Naive thymus-derived CD8-positive, alpha-beta T cell (primary cell): ENCODE measurements around the gene FAM25A. TPM values are rescaled to one million over a fixed set of nuclear protein-coding genes. Genes with fewer than 3 reads are reported as not detected.

ENCODE experiments used
- ATAC-seq, 2 donors: fragments of 150-1000 bp; cut with Tn5 transposase in 1 of 2; sonication (Bioruptor Pico), chemical (Tn5 transposase) in 1 of 2; 1 replicate in 1 of 2; 2 replicates in 1 of 2; pipeline ENCODE4 v1.10.0; 2021; ENCODE audit warnings: mild to moderate bottlenecking in 2 of 2, moderate library complexity in 2 of 2
- POLR2A ChIA-PET: fragments of 350-600 bp; sonication (Branson Sonifier 250); formaldehyde crosslinking; loops from one replicate; lab custom pipeline; 2021; ENCODE audit warnings: antibody characterized with exemption; lab: Charles Lee
- DNase-seq, 10 donors: peaks; one replicate each; pipeline versions ENCODE4 v3.0.0 to v3.0.0-alpha.2; 2020 to 2022
- H3K27ac Mint-ChIP-seq, 10 donors: one replicate each; pipeline ENCODE4 v1.8.0; 2020 to 2022; ENCODE audit warnings: mild to moderate bottlenecking in 10 of 10, mixed read lengths in 10 of 10, moderate library complexity in 4 of 10, inconsistent platforms in 1 of 10
- H3K27me3 Mint-ChIP-seq, 5 donors: one replicate each; pipeline ENCODE4 v1.8.0; 2021 to 2022; ENCODE audit warnings: mixed read lengths in 5 of 5
- H3K36me3 Mint-ChIP-seq, 3 donors: one replicate each; pipeline ENCODE4 v1.8.0; 2020 to 2022; ENCODE audit warnings: mixed read lengths in 3 of 3, mild to moderate bottlenecking in 2 of 3, inconsistent platforms in 1 of 3
- H3K4me1 Mint-ChIP-seq, 4 donors: one replicate each; pipeline ENCODE4 v1.8.0; 2021 to 2022; ENCODE audit warnings: mixed read lengths in 4 of 4
- H3K4me3 Mint-ChIP-seq, 10 donors: one replicate each; pipeline ENCODE4 v1.8.0; 2020 to 2022; ENCODE audit warnings: mild to moderate bottlenecking in 10 of 10, mixed read lengths in 10 of 10, moderate library complexity in 6 of 10, inconsistent platforms in 1 of 10
- H3K9me3 Mint-ChIP-seq, 9 donors: one replicate each; pipeline ENCODE4 v1.8.0; 2020 to 2022; ENCODE audit warnings: mixed read lengths in 9 of 9, mild to moderate bottlenecking in 3 of 9, inconsistent platforms in 1 of 9, moderate library complexity in 1 of 9
- polyA plus RNA-seq, 3 donors: library from polyadenylated mRNA; unstranded; fragments of 300-500 nt; fragmentation: Illumina TruSeq; gene quantifications; one replicate each; pipeline ENCODE4 v1.2.3, GENCODE V29; 2021
- total RNA-seq, 8 experiments: library from RNA in 2 of 8; stranded (reverse) in 2 of 8; gene quantifications; one replicate each; pipeline ENCODE4 v1.2.3 and lab custom pipeline; 2021 to 2026

FAM25A gene
- total and polyA plus RNA-seq, 5 experiments from 2014 or later, result not detected

- Mint-ChIP-seq H3K36me3 (peaks cover 0 to 66% (median 23%) of the 10 kb centered on the region in 3 donors), H3K4me3 (no peak overlapping the region), H3K27me3 (no peaks in the 10 kb centered on the region), H3K27ac (peak overlapping the region in 2 of 10 donors; percentile 27 to 60), H3K9me3 (no peaks in the 10 kb centered on the region), H3K4me1 (no peaks in the 10 kb centered on the region)
- no peak for ATAC-seq
- DNase-seq, result no peak
- POLR2A ChIA-PET, result no interaction called here
Measured at GRCh38 chr10:87053577-87054181, 33.6 kb downstream of the FAM25A start.

- Mint-ChIP-seq H3K36me3 (peaks cover 0 to 68% (median 24%) of the 10 kb centered on the region in 3 donors), H3K4me3 (no peak overlapping the region), H3K27me3 (no peaks in the 10 kb centered on the region), H3K9me3 (no peaks in the 10 kb centered on the region), H3K4me1 (no peaks in the 10 kb centered on the region), H3K27ac (no peak overlapping the region)
- ATAC-seq (no peak), DNase-seq (no peak)
- POLR2A ChIA-PET, result no interaction called here
Measured at GRCh38 chr10:87054373-87055295, 34.5 kb downstream of the FAM25A start.

GRCh38 chr10:87058171-87058570 lies 38.1 kb downstream of the FAM25A start:
- no peaks in the 10 kb centered on the region for H3K9me3 Mint-ChIP-seq
- H3K4me1 Mint-ChIP-seq, result no peaks in the 10 kb centered on the region
- no peaks in the 10 kb centered on the region for H3K27me3 Mint-ChIP-seq
- H3K4me3 Mint-ChIP-seq, result no peak overlapping the region
- DNase-seq, result no peak
- H3K27ac Mint-ChIP-seq, result peak overlapping the region in 1 of 10 donors; percentile 7
- POLR2A ChIA-PET, result no interaction called here
- H3K36me3 Mint-ChIP-seq, result peaks cover 0 to 70% (median 25%) of the 10 kb centered on the region in 3 donors
- ATAC-seq, result no peak

- POLR2A ChIA-PET, result interaction anchor here (0.6 kb wide), 1 partner anchor 11 kb away, joined by 4 read pairs; no protein-coding TSS in a partner anchor
- Mint-ChIP-seq H3K36me3 (peaks cover 0 to 80% (median 32%) of the 10 kb centered on the region in 3 donors), H3K27me3 (no peaks in the 10 kb centered on the region), H3K27ac (peak overlapping the region in 1 of 10 donors; percentile 69), H3K4me3 (no peak overlapping the region), H3K4me1 (no peaks in the 10 kb centered on the region), H3K9me3 (no peaks in the 10 kb centered on the region)
- DNase-seq, result no peak
- ATAC-seq, result no peak
Measured at GRCh38 chr10:87059401-87059800, 39.3 kb downstream of the FAM25A start.

- Mint-ChIP-seq H3K4me3 (no peak overlapping the region), H3K4me1 (no peaks in the 10 kb centered on the region), H3K9me3 (no peaks in the 10 kb centered on the region), H3K27me3 (no peaks in the 10 kb centered on the region), H3K27ac (peak overlapping the region in 2 of 10 donors; percentile 41 to 54), H3K36me3 (peaks cover 0 to 88% (median 32%) of the 10 kb centered on the region in 3 donors)
- POLR2A ChIA-PET, result interaction anchor here (0.5 kb wide), 1 partner anchor 33 kb away, joined by 3 read pairs; no protein-coding TSS in a partner anchor
- DNase-seq (no peak), ATAC-seq (no peak)
Measured at GRCh38 chr10:87060280-87060928, 40.3 kb downstream of the FAM25A start.

- no peaks in the 10 kb centered on the region for H3K27me3 Mint-ChIP-seq
- no peak overlapping the region for H3K4me3 Mint-ChIP-seq
- no peak for ATAC-seq
- peak overlapping the region in 1 of 10 donors; percentile 66 for H3K27ac Mint-ChIP-seq
- H3K36me3 Mint-ChIP-seq, result peaks cover 0 to 92% (median 34%) of the 10 kb centered on the region in 3 donors
- H3K4me1 Mint-ChIP-seq, result peaks cover 0 to 6% (median 3%) of the 10 kb centered on the region in 4 donors
- no peak for DNase-seq
- no peaks in the 10 kb centered on the region for H3K9me3 Mint-ChIP-seq
- POLR2A ChIA-PET, result interaction anchor here (0.6 kb wide), 1 partner anchor 9 kb away, joined by 8 read pairs; no protein-coding TSS in a partner anchor
Measured at GRCh38 chr10:87064651-87065050, 44.6 kb downstream of the FAM25A start.

- H3K27ac Mint-ChIP-seq, result peak overlapping the region in 4 of 10 donors; percentile 19 to 83 (median 78)
- H3K9me3 Mint-ChIP-seq, result no peaks in the 10 kb centered on the region
- H3K4me1 Mint-ChIP-seq, result peaks cover 0 to 6% (median 3%) of the 10 kb centered on the region in 4 donors
- no peak for ATAC-seq
- H3K36me3 Mint-ChIP-seq, result peaks cover 0 to 92% (median 29%) of the 10 kb centered on the region in 3 donors
- POLR2A ChIA-PET, result interaction anchor here (0.6 kb wide), 1 partner anchor 66 kb away, joined by 4 read pairs; no protein-coding TSS in a partner anchor
- no peak for DNase-seq
- no peaks in the 10 kb centered on the region for H3K27me3 Mint-ChIP-seq
- H3K4me3 Mint-ChIP-seq, result no peak overlapping the region
Measured at GRCh38 chr10:87066178-87066577, 46.1 kb downstream of the FAM25A start.

- POLR2A ChIA-PET, result no interaction called here
- H3K27ac Mint-ChIP-seq, result peak overlapping the region in 5 of 10 donors; percentile 8 to 83 (median 40)
- H3K9me3 Mint-ChIP-seq, result no peaks in the 10 kb centered on the region
- peaks cover 0 to 92% (median 30%) of the 10 kb centered on the region in 3 donors for H3K36me3 Mint-ChIP-seq
- H3K4me1 Mint-ChIP-seq, result peaks cover 0 to 6% (median 3%) of the 10 kb centered on the region in 4 donors
- ATAC-seq (no peak), DNase-seq (no peak)
- H3K27me3 Mint-ChIP-seq, result no peaks in the 10 kb centered on the region
- no peak overlapping the region for H3K4me3 Mint-ChIP-seq
Measured at GRCh38 chr10:87066865-87067264, 46.8 kb downstream of the FAM25A start.

- POLR2A ChIA-PET, result no interaction called here
- DNase-seq (no peak), ATAC-seq (no peak)
- H3K4me3 Mint-ChIP-seq, result no peak overlapping the region
- peaks cover 0 to 7% (median 3%) of the 10 kb centered on the region in 4 donors for H3K4me1 Mint-ChIP-seq
- peaks cover 0 to 94% (median 34%) of the 10 kb centered on the region in 3 donors for H3K36me3 Mint-ChIP-seq
- no peak overlapping the region for H3K27ac Mint-ChIP-seq
- H3K9me3 Mint-ChIP-seq, result no peaks in the 10 kb centered on the region
- no peaks in the 10 kb centered on the region for H3K27me3 Mint-ChIP-seq
Measured at GRCh38 chr10:87068281-87068680, 48.2 kb downstream of the FAM25A start.

GRCh38 chr10:87072449-87072848 lies 52.4 kb downstream of the FAM25A start:
- peaks cover 0 to 86% (median 17%) of the 10 kb centered on the region in 3 donors for H3K36me3 Mint-ChIP-seq
- peaks cover 2 to 12% (median 5%) of the 10 kb centered on the region in 4 donors for H3K4me1 Mint-ChIP-seq
- POLR2A ChIA-PET, result no interaction called here
- H3K4me3 Mint-ChIP-seq, result no peak overlapping the region
- ATAC-seq, result no peak
- H3K27ac Mint-ChIP-seq, result no peak overlapping the region
- no peak for DNase-seq
- no peaks in the 10 kb centered on the region for H3K9me3 Mint-ChIP-seq
- no peaks in the 10 kb centered on the region for H3K27me3 Mint-ChIP-seq
